Panc1 (cell line): ENCODE measurements around the gene ENTPD6. TPM values are rescaled to one million over a fixed set of nuclear protein-coding genes. Genes with fewer than 3 reads are reported as not detected.
A peak's percentile ranks its signal among the peaks of the same experiment; 100 is the strongest.

ENCODE experiments used
- ATAC-seq: fragments of 200-7000 bp; cut with Tn5 transposase; 2 replicates; pipeline ENCODE4 v1.9.1; 2020; ENCODE audit warnings: mild to moderate bottlenecking, moderate library complexity
- BruUV-seq: library from RNA; stranded (reverse); fragments of 400-500 nt; replicated peaks from 2 replicates; lab custom pipeline; 2021; lab: Mats Ljungman, UMichigan
- CTCF ChIA-PET: fragments of 300-600 bp; sonication (Branson Sonifier 250); formaldehyde crosslinking; loops from one replicate; lab custom pipeline; 2022; ENCODE audit warnings: antibody characterized with exemption; lab: Charles Lee
- POLR2A ChIA-PET: fragments of 300-600 bp; sonication (Branson Sonifier 250); formaldehyde crosslinking; loops from one replicate; lab custom pipeline; 2022; ENCODE audit warnings: antibody characterized with exemption; lab: Charles Lee
- DNase-seq: peaks from one replicate; pipeline ENCODE4 v3.0.0-alpha.2; 2010; ENCODE audit warnings: low read depth, low spot score
- H3K27ac ChIP-seq: 2 replicates; pipeline ENCODE4 v1.5.1; 2011; ENCODE audit warnings: mild to moderate bottlenecking, low read length, inconsistent platforms
- H3K27me3 ChIP-seq: fragments of 200-500 bp; sonication (Bioruptor generic); 2 replicates; pipeline ENCODE4 v1.6.0; 2014; ENCODE audit warnings: low read length, inconsistent platforms; ENCODE audit not compliant: control insufficient read depth, insufficient read depth
- H3K36me3 ChIP-seq: fragments of 200-500 bp; sonication (Bioruptor generic); 2 replicates; pipeline ENCODE4 v1.5.1; 2014; ENCODE audit warnings: inconsistent platforms, mild to moderate bottlenecking, low read length, moderate library complexity; ENCODE audit not compliant: control insufficient read depth, insufficient read depth
- H3K4me1 ChIP-seq: 2 replicates; pipeline ENCODE4 v1.5.1; 2011; ENCODE audit warnings: inconsistent platforms, mild to moderate bottlenecking, low read length, moderate library complexity; ENCODE audit not compliant: control insufficient read depth, insufficient read depth
- H3K4me3 ChIP-seq, 2 experiments: 2 replicates each; pipeline ENCODE4 v1.5.1; 2011 to 2012; ENCODE audit warnings: low read depth in 2 of 2, low read length in 2 of 2, mild to moderate bottlenecking in 2 of 2, inconsistent platforms in 1 of 2, moderate library complexity in 1 of 2
- H3K9me3 ChIP-seq: fragments of 200-500 bp; sonication (Bioruptor generic); 2 replicates; pipeline ENCODE4 v1.5.1; 2014; ENCODE audit warnings: low read depth, mild to moderate bottlenecking, inconsistent platforms, low read length, moderate library complexity; ENCODE audit not compliant: control insufficient read depth, insufficient read depth
- POLR2AphosphoS5 ChIP-seq: IDR thresholded peaks from 2 replicates; pipeline ENCODE4 v1.6.1; 2012; ENCODE audit warnings: mild to moderate bottlenecking, low read depth, low read length, moderate library complexity
- SIN3A ChIP-seq: IDR thresholded peaks from 2 replicates; pipeline ENCODE4 v1.6.1; 2012; ENCODE audit warnings: low read depth, mild to moderate bottlenecking, low read length, moderate library complexity, borderline replicate concordance; ENCODE audit not compliant: insufficient read depth
- TCF7L2 ChIP-seq: IDR thresholded peaks from 2 replicates; pipeline ENCODE4 v1.6.1; 2011; ENCODE audit warnings: mild to moderate bottlenecking, low read depth, low read length, inconsistent platforms
- in situ Hi-C: cut with HindIII; loops from 2 replicates; pipeline ENCODE4 v1.10.0; 2016; ENCODE audit warnings: low sequenced_read_pairs, low pct_unique_long_range_greater_than_20kb
- intact Hi-C: fragments of 100-400 bp; cut with micrococcal nuclease; formaldehyde crosslinking; loops from one replicate; pipeline ENCODE4 v1.10.0; 2022; ENCODE audit not compliant: unreplicated experiment
- total RNA-seq: library from RNA; stranded (reverse); gene quantifications from one replicate; pipeline ENCODE4 v1.2.1, GENCODE V29; 2021; ENCODE audit not compliant: unreplicated experiment
- TF ChIP-seq, protein P1 (sequence below): fragments of 450-650 bp; IDR thresholded peaks from 2 replicates; pipeline ENCODE4 v1.5.1; 2017; ENCODE audit warnings: mild to moderate bottlenecking
- TF ChIP-seq, protein P2 (sequence below), 2 experiments: IDR thresholded peaks; 2 replicates each; pipeline ENCODE4 v1.6.1; 2011 to 2012; ENCODE audit warnings: low read depth in 2 of 2, control low read depth in 1 of 2, low read length in 1 of 2, mild to moderate bottlenecking in 1 of 2, moderate library complexity in 1 of 2; ENCODE audit not compliant: insufficient read depth in 1 of 2

The ENTPD6 gene
- total RNA-seq, 1 experiment from 2014 or later, result 108 TPM

DNA sequence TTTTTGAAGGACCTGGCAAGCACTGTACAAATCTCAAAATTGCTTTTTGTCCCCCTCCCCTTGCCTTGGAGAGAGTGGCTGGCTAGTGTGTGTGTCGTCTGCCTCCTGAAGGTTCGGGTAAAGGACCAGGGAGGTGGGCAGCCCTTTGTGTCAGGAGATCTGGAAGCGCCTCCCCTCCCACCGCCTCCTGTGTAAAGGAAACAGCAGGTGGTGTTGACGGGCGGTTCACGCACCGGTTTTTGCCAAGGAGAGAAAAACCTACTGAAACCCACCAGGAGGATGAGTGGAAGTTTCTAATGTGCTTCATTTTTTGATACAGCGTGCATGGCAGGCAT is 1.2 kb downstream of the ENTPD6 start:
- Histone ChIP-seq H3K9me3 (no peaks in the 10 kb centered on the region), H3K36me3 (peaks cover 7% of the 10 kb centered on the region; the same call in 1 of the 2 replicates), H3K27me3 (no peaks in the 10 kb centered on the region), H3K4me3 (peak overlapping the region; percentile 77 to 85), H3K4me1 (peaks cover 30% of the 10 kb centered on the region), H3K27ac (peak overlapping the region; percentile 92)
- TF ChIP-seq SIN3A (no peak), POLR2AphosphoS5 (no peak), TCF7L2 (no peak)
- TF ChIP-seq, protein P1, sequence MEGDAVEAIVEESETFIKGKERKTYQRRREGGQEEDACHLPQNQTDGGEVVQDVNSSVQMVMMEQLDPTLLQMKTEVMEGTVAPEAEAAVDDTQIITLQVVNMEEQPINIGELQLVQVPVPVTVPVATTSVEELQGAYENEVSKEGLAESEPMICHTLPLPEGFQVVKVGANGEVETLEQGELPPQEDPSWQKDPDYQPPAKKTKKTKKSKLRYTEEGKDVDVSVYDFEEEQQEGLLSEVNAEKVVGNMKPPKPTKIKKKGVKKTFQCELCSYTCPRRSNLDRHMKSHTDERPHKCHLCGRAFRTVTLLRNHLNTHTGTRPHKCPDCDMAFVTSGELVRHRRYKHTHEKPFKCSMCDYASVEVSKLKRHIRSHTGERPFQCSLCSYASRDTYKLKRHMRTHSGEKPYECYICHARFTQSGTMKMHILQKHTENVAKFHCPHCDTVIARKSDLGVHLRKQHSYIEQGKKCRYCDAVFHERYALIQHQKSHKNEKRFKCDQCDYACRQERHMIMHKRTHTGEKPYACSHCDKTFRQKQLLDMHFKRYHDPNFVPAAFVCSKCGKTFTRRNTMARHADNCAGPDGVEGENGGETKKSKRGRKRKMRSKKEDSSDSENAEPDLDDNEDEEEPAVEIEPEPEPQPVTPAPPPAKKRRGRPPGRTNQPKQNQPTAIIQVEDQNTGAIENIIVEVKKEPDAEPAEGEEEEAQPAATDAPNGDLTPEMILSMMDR, result no peak
- TF ChIP-seq, protein P2, sequence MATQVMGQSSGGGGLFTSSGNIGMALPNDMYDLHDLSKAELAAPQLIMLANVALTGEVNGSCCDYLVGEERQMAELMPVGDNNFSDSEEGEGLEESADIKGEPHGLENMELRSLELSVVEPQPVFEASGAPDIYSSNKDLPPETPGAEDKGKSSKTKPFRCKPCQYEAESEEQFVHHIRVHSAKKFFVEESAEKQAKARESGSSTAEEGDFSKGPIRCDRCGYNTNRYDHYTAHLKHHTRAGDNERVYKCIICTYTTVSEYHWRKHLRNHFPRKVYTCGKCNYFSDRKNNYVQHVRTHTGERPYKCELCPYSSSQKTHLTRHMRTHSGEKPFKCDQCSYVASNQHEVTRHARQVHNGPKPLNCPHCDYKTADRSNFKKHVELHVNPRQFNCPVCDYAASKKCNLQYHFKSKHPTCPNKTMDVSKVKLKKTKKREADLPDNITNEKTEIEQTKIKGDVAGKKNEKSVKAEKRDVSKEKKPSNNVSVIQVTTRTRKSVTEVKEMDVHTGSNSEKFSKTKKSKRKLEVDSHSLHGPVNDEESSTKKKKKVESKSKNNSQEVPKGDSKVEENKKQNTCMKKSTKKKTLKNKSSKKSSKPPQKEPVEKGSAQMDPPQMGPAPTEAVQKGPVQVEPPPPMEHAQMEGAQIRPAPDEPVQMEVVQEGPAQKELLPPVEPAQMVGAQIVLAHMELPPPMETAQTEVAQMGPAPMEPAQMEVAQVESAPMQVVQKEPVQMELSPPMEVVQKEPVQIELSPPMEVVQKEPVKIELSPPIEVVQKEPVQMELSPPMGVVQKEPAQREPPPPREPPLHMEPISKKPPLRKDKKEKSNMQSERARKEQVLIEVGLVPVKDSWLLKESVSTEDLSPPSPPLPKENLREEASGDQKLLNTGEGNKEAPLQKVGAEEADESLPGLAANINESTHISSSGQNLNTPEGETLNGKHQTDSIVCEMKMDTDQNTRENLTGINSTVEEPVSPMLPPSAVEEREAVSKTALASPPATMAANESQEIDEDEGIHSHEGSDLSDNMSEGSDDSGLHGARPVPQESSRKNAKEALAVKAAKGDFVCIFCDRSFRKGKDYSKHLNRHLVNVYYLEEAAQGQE (IDR thresholded peaks at IDR 0.05; ENCODE audit: insufficient read depth in 1 of 2, low read depth in 2 of 2, low read length in 1 of 2), result no peak
- ATAC-seq (peak; percentile 30; the same call in 1 of the 2 replicates), DNase-seq (no peak)
- BruUV-seq, result no TSS peak
- POLR2A ChIA-PET, result no interaction called here
- intact Hi-C loops, result loop anchor here (5.0 kb wide), 1 partner anchor 204 kb away; the partner anchor contains the start of gene APMAP
- in situ Hi-C loops, result no loop called here
- CTCF ChIA-PET, result no interaction called here

DNA sequence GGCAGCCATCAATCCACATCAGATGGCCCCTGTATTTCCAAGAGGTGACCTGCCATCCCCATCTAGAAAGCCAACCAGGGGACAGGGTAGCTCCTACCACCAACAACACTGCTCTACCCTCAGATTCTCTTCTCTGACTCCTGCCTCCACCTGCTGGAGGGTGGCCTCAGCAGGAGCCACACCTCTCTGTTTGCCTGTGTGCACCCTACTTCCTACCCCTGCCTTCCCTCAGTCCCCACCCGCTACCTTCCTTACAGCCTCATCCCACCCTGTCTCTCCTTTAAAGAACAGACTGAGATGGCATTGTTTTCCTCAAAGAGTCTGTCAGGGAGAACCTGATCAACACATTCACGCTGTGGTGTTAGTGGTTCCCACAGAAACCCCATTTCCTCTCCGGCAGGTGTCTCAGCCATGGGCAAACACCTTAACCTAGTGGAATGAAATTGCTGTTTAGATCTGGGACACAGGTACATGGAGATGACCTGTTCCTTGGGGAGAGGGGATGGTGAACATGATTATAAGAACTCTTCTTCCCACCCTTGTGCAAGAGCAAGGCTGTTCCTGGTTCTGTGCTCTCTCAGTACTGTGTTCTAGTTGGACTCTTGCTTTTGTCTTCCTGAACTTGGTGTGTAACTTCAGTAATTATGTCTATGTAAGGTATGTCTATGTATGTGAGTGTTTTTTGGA is 1.8 kb downstream of the ENTPD6 start:
- Histone ChIP-seq H3K36me3 (peaks cover 7% of the 10 kb centered on the region; the same call in 1 of the 2 replicates), H3K4me3 (peak overlapping the region; percentile 77 to 85), H3K27ac (peak overlapping the region; percentile 92), H3K27me3 (no peaks in the 10 kb centered on the region), H3K9me3 (no peaks in the 10 kb centered on the region), H3K4me1 (peaks cover 29% of the 10 kb centered on the region)
- intact Hi-C loops (loop anchor here (5.0 kb wide), 1 partner anchor 205 kb away; the partner anchor contains the start of gene APMAP), in situ Hi-C loops (no loop called here)
- ChIA-PET CTCF (no interaction called here), POLR2A (no interaction called here)
- DNase-seq (no peak), ATAC-seq (no peak)
- TF ChIP-seq, protein P2 (IDR thresholded peaks at IDR 0.05; ENCODE audit: insufficient read depth in 1 of 2, low read depth in 2 of 2, low read length in 1 of 2), result no peak
- TF ChIP-seq TCF7L2 (no peak), POLR2AphosphoS5 (no peak), SIN3A (no peak)
- TF ChIP-seq, protein P1, result no peak
- no TSS peak for BruUV-seq
